ENCODE results near the gene APBA2.
"Not testable (repeated sequence)": the region's sequence is repeated elsewhere in the genome, so short reads cannot be mapped to it uniquely, and the experiment has no call there.

APBA2 gene

GRCh38 chr15:29162411-29162810 is 276.6 kb downstream of the APBA2 start:
- no peak for DNase-seq (ENCODE audit: low spot score)

GRCh38 chr15:29167122-29167521 is 281.3 kb downstream of the APBA2 start:
- not testable (repeated sequence) for DNase-seq (ENCODE audit: low spot score)

All from GM03348 (cell line).